SK-N-SH (cell line): Measurements from ENCODE around the gene TXN. TPM values are rescaled to one million over a fixed set of nuclear protein-coding genes. Genes with fewer than 3 reads are reported as not detected.
"Not testable (repeated sequence)": the region's sequence is repeated elsewhere in the genome, so short reads cannot be mapped to it uniquely, and the experiment has no call there.

Experiments
- CTCF ChIA-PET: fragments of 300-600, 350-600 bp; formaldehyde crosslinking; extraction: SDS; loops from one replicate; lab custom pipeline; 2021; lab: Yijun Ruan, JAX
- POLR2A ChIA-PET: fragments of 350-600 bp; sonication (Branson Sonifier 250); formaldehyde crosslinking; extraction: SDS; loops from one replicate; lab custom pipeline; 2020; ENCODE audit warnings: antibody characterized with exemption, inconsistent platforms; lab: Yijun Ruan, JAX
- DNase-seq: peaks from one replicate; pipeline ENCODE4 v3.0.0; 2012
- H2AFZ ChIP-seq: fragments of 200-600 bp; sonication (generic); 2 replicates; pipeline ENCODE4 v1.8.1; 2016; ENCODE audit warnings: antibody characterized with exemption, mild to moderate bottlenecking, low read depth
- H3F3A ChIP-seq: fragments of 200-600 bp; sonication (generic); replicated peaks from 2 replicates; pipeline ENCODE3; 2016; ENCODE audit warnings: antibody characterized with exemption, mild to moderate bottlenecking; ENCODE audit not compliant: insufficient read depth
- H3K27ac ChIP-seq, 2 experiments: fragments of 200-500 bp in 1 of 2; fragments of 200-600 bp in 1 of 2; sonication (Bioruptor generic) in 1 of 2; sonication (generic), shearing (Covaris generic) in 1 of 2; 2 replicates each; pipeline versions ENCODE4 v1.5.1 to v1.6.1; 2014 to 2016; ENCODE audit warnings: low read depth in 2 of 2, inconsistent platforms in 1 of 2, low read length in 1 of 2, mild to moderate bottlenecking in 1 of 2, mixed read lengths in 1 of 2
- H3K27me3 ChIP-seq: fragments of 200-600 bp; sonication (generic), shearing (Covaris generic); 2 replicates; pipeline ENCODE4 v1.6.1; 2016; ENCODE audit warnings: mixed run types; ENCODE audit not compliant: insufficient read depth
- H3K36me3 ChIP-seq, 2 experiments: fragments of 200-500 bp in 1 of 2; fragments of 200-600 bp in 1 of 2; sonication (Bioruptor generic) in 1 of 2; sonication (generic) in 1 of 2; replicated peaks in 1 of 2; 2 replicates each; pipeline versions ENCODE3 to v1.5.1; 2014 to 2016; ENCODE audit warnings: low read length in 1 of 2, mild to moderate bottlenecking in 1 of 2; ENCODE audit not compliant: insufficient read depth in 2 of 2, control insufficient read depth in 1 of 2
- H3K4me1 ChIP-seq, 2 experiments: fragments of 200-500 bp in 1 of 2; fragments of 200-600 bp in 1 of 2; sonication (Bioruptor generic) in 1 of 2; sonication (generic), shearing (Covaris generic) in 1 of 2; 2 replicates each; pipeline versions ENCODE4 v1.5.1 to v1.6.1; 2014 to 2016; ENCODE audit warnings: low read depth in 1 of 2, low read length in 1 of 2, mixed run types in 1 of 2; ENCODE audit not compliant: insufficient read depth in 2 of 2, control insufficient read depth in 1 of 2
- H3K4me2 ChIP-seq: fragments of 200-600 bp; sonication (generic), shearing (Covaris generic); 2 replicates; pipeline ENCODE4 v1.6.1; 2017; ENCODE audit warnings: mixed run types
- H3K4me3 ChIP-seq, 2 experiments: fragments of 200-500 bp in 1 of 2; fragments of 200-600 bp in 1 of 2; sonication (Bioruptor generic) in 1 of 2; sonication (generic), shearing (Covaris generic) in 1 of 2; 2 replicates each; pipeline versions ENCODE4 v1.5.1 to v1.8.1; 2014 to 2016; ENCODE audit warnings: low read depth in 2 of 2, inconsistent platforms in 1 of 2, low read length in 1 of 2, mild to moderate bottlenecking in 1 of 2, mixed read lengths in 1 of 2, moderate library complexity in 1 of 2
- H3K79me2 ChIP-seq: fragments of 200-600 bp; sonication (generic); 2 replicates; pipeline ENCODE4 v1.8.1; 2017; ENCODE audit warnings: mild to moderate bottlenecking; ENCODE audit not compliant: insufficient read depth
- H3K9ac ChIP-seq: fragments of 200-600 bp; sonication (generic); 2 replicates; pipeline ENCODE4 v1.6.1; 2017; ENCODE audit warnings: mixed run types
- H3K9me2 ChIP-seq: fragments of 200-600 bp; sonication (generic); 2 replicates; pipeline ENCODE4 v1.6.1; 2017; ENCODE audit warnings: mixed run types
- H3K9me3 ChIP-seq: fragments of 200-600 bp; sonication (generic); 2 replicates; pipeline ENCODE4 v1.6.1; 2017; ENCODE audit warnings: mixed run types, mild to moderate bottlenecking, moderate library complexity
- H4K20me1 ChIP-seq: fragments of 200-600 bp; sonication (generic); 2 replicates; pipeline ENCODE4 v1.6.1; 2017; ENCODE audit warnings: mild to moderate bottlenecking, mixed run types; ENCODE audit not compliant: insufficient read depth
- ELF1 ChIP-seq: IDR thresholded peaks from 2 replicates; pipeline ENCODE4 v1.4.0; 2012
- IRF3 ChIP-seq: fragments of 150-350 bp; IDR thresholded peaks from 2 replicates; pipeline ENCODE4 v1.6.1; 2016; ENCODE audit warnings: mild to moderate bottlenecking, low read depth, low read length
- PBX3 ChIP-seq: IDR thresholded peaks from 2 replicates; pipeline ENCODE4; 2012
- POLR2AphosphoS5 ChIP-seq: IDR thresholded peaks from 2 replicates; pipeline ENCODE4 v1.6.1; 2012; ENCODE audit warnings: low read depth, low read length
- RCOR1 ChIP-seq: fragments of 150-350 bp; IDR thresholded peaks from 2 replicates; pipeline ENCODE4 v1.6.1; 2017; ENCODE audit warnings: antibody characterized with exemption, low read length
- REST ChIP-seq: IDR thresholded peaks from 2 replicates; pipeline ENCODE4 v1.6.1; 2012; ENCODE audit warnings: mild to moderate bottlenecking, low read depth, low read length, moderate library complexity
- RXRA ChIP-seq: IDR thresholded peaks from 2 replicates; pipeline ENCODE4 v1.4.0; 2012; ENCODE audit warnings: low read depth, mild to moderate bottlenecking, borderline replicate concordance
- SIN3A ChIP-seq: IDR thresholded peaks from 2 replicates; pipeline ENCODE4 v1.6.1; 2012; ENCODE audit warnings: low read depth, mild to moderate bottlenecking, low read length, moderate library complexity, borderline replicate concordance
- TCF12 ChIP-seq: IDR thresholded peaks from 2 replicates; pipeline ENCODE4 v1.4.0; 2012
- USF2 ChIP-seq: fragments of 150-350 bp; IDR thresholded peaks from 2 replicates; pipeline ENCODE4 v1.6.1; 2017; ENCODE audit warnings: antibody characterized with exemption, low read length, low read depth, borderline replicate concordance
- YY1 ChIP-seq: IDR thresholded peaks from 2 replicates; pipeline ENCODE4 v1.4.0; 2012; ENCODE audit warnings: low read depth, mild to moderate bottlenecking
- WGBS: methylation state at CpG from one replicate; pipeline ENCODE4 v1.1.6; 2017; ENCODE audit warnings: low lambda C conversion rate; 5-methylcytosine and 5-hydroxymethylcytosine counted together
- polyA plus RNA-seq, 3 experiments: library from polyadenylated mRNA; depleted of rRNA; stranded (reverse); fragments of >200 nt; gene quantifications; 2 replicates each; pipeline ENCODE4 v1.2.3, GENCODE V29; 2012

TXN gene
- polyA plus RNA-seq, 1 of the 3 experiments (the other 2 are of a cell fraction): 281 TPM

- Histone ChIP-seq H3K27ac (no peak overlapping the region), H3K9me2 (no peaks in the 10 kb centered on the region), H3F3A (no peaks in the 10 kb centered on the region), H3K36me3 (no peaks in the 10 kb centered on the region), H3K79me2 (no peaks in the 10 kb centered on the region), H3K9ac (no peak overlapping the region), H4K20me1 (no peaks in the 10 kb centered on the region), H2AFZ (no peak overlapping the region), H3K4me3 (no peak overlapping the region), H3K27me3 (no peaks in the 10 kb centered on the region; the same call in 1 of the 2 replicates), H3K4me2 (no peak overlapping the region), H3K4me1 (no peaks in the 10 kb centered on the region), H3K9me3 (no peaks in the 10 kb centered on the region)
- WGBS: 8% methylated on average over 1 of the region's 1 CpG
- no peak for DNase-seq
- TF ChIP-seq IRF3 (no peak), SIN3A (no peak), RXRA (no peak), PBX3 (no peak), TCF12 (no peak), RCOR1 (no peak), ELF1 (no peak), REST (no peak), YY1 (no peak), POLR2AphosphoS5 (no peak), USF2 (no peak)
- POLR2A ChIA-PET: no interaction called here
- CTCF ChIA-PET: interaction anchor here (0.8 to 2.3 kb wide), 4 partner anchors 10 to 23 kb away, joined by 3 to 9 read pairs (median 4); no protein-coding TSS in a partner anchor
These were observed 49.9 kb downstream of the TXN start for GRCh38 chr9:110206389-110206788.

- POLR2A ChIA-PET, H3K4me2 ChIP-seq, H3K9me3 ChIP-seq, H3K79me2 ChIP-seq, H3K36me3 ChIP-seq, H3K27me3 ChIP-seq, H3K9me2 ChIP-seq, H3F3A ChIP-seq, H3K27ac ChIP-seq, H4K20me1 ChIP-seq, H3K4me1 ChIP-seq, DNase-seq, H3K4me3 ChIP-seq, H2AFZ ChIP-seq, H3K9ac ChIP-seq: not testable (repeated sequence)
- CTCF ChIA-PET: interaction anchor here (1.0 to 2.3 kb wide), 3 partner anchors 12 to 53 kb away, joined by 3 to 9 read pairs (median 4); no protein-coding TSS in a partner anchor
- 29% methylated on average over 5 of the region's 5 CpGs for WGBS
These were observed 50.7 kb downstream of the TXN start for GRCh38 chr9:110205612-110206011.
